Measurements from ENCODE around the gene MZF1.

The MZF1 gene

DNA sequence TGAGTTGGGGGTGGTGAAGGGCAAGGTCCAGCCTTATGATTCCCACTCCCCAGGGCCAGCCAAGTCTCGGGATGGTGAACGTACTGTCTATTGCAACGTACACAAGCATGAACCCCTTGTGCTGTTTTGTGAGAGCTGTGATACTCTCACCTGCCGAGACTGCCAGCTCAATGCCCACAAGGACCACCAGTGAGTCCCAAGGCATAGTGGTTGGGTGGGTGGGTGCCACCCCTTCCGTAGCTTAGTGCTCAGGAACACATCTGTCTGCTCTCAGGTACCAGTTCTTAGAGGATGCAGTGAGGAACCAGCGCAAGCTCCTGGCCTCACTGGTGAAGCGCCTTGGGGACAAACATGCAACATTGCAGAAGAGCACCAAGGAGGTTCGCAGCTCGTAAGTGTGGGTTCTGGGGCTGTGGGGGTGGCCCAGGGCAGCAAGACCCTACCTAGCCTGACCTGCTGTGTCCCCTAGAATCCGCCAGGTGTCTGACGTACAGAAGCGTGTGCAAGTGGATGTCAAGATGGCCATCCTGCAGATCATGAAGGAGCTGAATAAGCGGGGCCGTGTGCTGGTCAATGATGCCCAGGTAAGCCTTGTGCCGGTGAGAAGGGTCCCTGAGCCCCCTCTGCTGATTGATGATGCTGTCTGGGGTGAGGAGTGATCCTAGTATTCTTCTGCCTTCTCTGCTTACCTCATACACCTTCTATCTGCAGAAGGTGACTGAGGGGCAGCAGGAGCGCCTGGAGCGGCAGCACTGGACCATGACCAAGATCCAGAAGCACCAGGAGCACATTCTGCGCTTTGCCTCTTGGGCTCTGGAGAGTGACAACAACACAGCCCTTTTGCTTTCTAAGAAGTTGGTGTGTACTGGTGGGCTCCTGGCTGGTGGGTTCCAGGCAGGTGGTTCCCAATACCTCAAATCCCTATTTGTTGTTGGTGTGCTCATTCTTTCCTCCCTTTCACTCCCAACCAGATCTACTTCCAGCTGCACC, 25.5 kb downstream of the MZF1 start:
- peaks cover 24% of the 10 kb centered on the region for H4K20me1 ChIP-seq (ENCODE audit: low read depth, low read length)
- no peak overlapping the region for H2AFZ ChIP-seq (ENCODE audit: low read depth, low read length, severe bottlenecking)
- no peak overlapping the region for H3K27ac ChIP-seq (ENCODE audit: low read depth, low read length)
- peaks cover 40% of the 10 kb centered on the region for H3K79me2 ChIP-seq (ENCODE audit: insufficient read depth, low read length)
- H3K4me3 ChIP-seq (ENCODE audit: insufficient read depth, low read length, poor library complexity, severe bottlenecking) = no peak overlapping the region
- peaks cover 23% of the 10 kb centered on the region for H3F3A ChIP-seq (ENCODE audit: insufficient read depth)
- no peaks in the 10 kb centered on the region for H3K9me3 ChIP-seq (ENCODE audit: insufficient read depth, low read length)
- H3K27me3 ChIP-seq (ENCODE audit: low read length) = no peaks in the 10 kb centered on the region
- no peak overlapping the region for H3K9ac ChIP-seq (ENCODE audit: low read length)
- no peak overlapping the region for H3K4me2 ChIP-seq (ENCODE audit: low read depth, low read length, poor library complexity, severe bottlenecking)
- no peak for TF ChIP-seq EZH2phosphoT487 (conservative IDR thresholded peaks at IDR 0.05; ENCODE audit: low read length)
- TF ChIP-seq, protein P1, sequence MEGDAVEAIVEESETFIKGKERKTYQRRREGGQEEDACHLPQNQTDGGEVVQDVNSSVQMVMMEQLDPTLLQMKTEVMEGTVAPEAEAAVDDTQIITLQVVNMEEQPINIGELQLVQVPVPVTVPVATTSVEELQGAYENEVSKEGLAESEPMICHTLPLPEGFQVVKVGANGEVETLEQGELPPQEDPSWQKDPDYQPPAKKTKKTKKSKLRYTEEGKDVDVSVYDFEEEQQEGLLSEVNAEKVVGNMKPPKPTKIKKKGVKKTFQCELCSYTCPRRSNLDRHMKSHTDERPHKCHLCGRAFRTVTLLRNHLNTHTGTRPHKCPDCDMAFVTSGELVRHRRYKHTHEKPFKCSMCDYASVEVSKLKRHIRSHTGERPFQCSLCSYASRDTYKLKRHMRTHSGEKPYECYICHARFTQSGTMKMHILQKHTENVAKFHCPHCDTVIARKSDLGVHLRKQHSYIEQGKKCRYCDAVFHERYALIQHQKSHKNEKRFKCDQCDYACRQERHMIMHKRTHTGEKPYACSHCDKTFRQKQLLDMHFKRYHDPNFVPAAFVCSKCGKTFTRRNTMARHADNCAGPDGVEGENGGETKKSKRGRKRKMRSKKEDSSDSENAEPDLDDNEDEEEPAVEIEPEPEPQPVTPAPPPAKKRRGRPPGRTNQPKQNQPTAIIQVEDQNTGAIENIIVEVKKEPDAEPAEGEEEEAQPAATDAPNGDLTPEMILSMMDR (IDR thresholded peaks at IDR 0.05; ENCODE audit: insufficient read depth, low read length, poor library complexity, severe bottlenecking) = no peak
- no peaks in the 10 kb centered on the region for H3K9me2 ChIP-seq (replicated peaks; ENCODE audit: insufficient read depth, low read length)
- H3K36me3 ChIP-seq (ENCODE audit: low read length) = peaks cover 17% of the 10 kb centered on the region

DNA sequence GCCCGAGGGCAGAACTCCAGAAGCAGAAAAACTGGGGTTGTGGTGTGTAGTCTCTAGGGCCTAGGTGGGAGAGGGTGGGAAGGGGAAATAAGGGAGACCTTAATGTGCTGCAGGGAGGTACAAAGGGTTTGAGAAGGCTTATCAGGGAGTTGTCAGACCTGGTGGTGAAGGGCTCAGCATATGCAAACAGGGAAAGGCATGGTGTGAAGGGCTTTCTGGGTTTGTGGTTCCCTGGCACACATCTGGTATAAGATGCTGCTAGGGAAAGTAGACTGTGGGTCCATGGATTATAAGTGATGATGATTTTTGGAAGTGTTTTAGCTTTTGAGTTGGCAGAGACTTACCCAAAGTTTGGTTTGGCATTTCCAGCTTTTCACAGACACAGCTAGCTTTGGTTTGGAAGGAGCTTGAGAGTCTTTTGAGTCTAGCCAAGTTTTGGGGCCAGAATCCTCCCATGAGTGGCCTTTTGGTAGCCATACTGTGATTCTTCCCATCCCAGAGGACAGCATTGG, 27.1 kb downstream of the MZF1 start:
- H2AFZ ChIP-seq (ENCODE audit: low read depth, low read length, severe bottlenecking) = no peak overlapping the region
- H3K79me2 ChIP-seq (ENCODE audit: insufficient read depth, low read length) = peaks cover 40% of the 10 kb centered on the region
- no peaks in the 10 kb centered on the region for H3K9me3 ChIP-seq (ENCODE audit: insufficient read depth, low read length)
- peaks cover 24% of the 10 kb centered on the region for H4K20me1 ChIP-seq (ENCODE audit: low read depth, low read length)
- H3K36me3 ChIP-seq (ENCODE audit: low read length) = peaks cover 17% of the 10 kb centered on the region
- peak overlapping the region; percentile 77 for H3K4me2 ChIP-seq (ENCODE audit: low read depth, low read length, poor library complexity, severe bottlenecking)
- H3K9ac ChIP-seq (ENCODE audit: low read length) = peak overlapping the region; percentile 98
- TF ChIP-seq, protein P1 (IDR thresholded peaks at IDR 0.05; ENCODE audit: insufficient read depth, low read length, poor library complexity, severe bottlenecking) = no peak
- no peak for TF ChIP-seq EZH2phosphoT487 (conservative IDR thresholded peaks at IDR 0.05; ENCODE audit: low read length)
- no peaks in the 10 kb centered on the region for H3K27me3 ChIP-seq (ENCODE audit: low read length)
- peaks cover 10% of the 10 kb centered on the region for H3F3A ChIP-seq (ENCODE audit: insufficient read depth)
- 0 out of 2 replicates have a peak overlapping the region, but pooled peaks have one; percentile 82 for H3K27ac ChIP-seq (ENCODE audit: low read depth, low read length)
- H3K9me2 ChIP-seq (replicated peaks; ENCODE audit: insufficient read depth, low read length) = no peaks in the 10 kb centered on the region
- H3K4me3 ChIP-seq (ENCODE audit: insufficient read depth, low read length, poor library complexity, severe bottlenecking) = peak overlapping the region; percentile 100

- peaks cover 40% of the 10 kb centered on the region for H3K79me2 ChIP-seq (ENCODE audit: insufficient read depth, low read length)
- TF ChIP-seq, protein P1 (IDR thresholded peaks at IDR 0.05; ENCODE audit: insufficient read depth, low read length, poor library complexity, severe bottlenecking) = no peak
- no peak for TF ChIP-seq EZH2phosphoT487 (conservative IDR thresholded peaks at IDR 0.05; ENCODE audit: low read length)
- H4K20me1 ChIP-seq (ENCODE audit: low read depth, low read length) = peaks cover 24% of the 10 kb centered on the region
- H3K27me3 ChIP-seq (ENCODE audit: low read length) = no peaks in the 10 kb centered on the region
- H3K4me3 ChIP-seq (ENCODE audit: insufficient read depth, low read length, poor library complexity, severe bottlenecking) = peak overlapping the region; percentile 100
- peak overlapping the region; percentile 77 for H3K4me2 ChIP-seq (ENCODE audit: low read depth, low read length, poor library complexity, severe bottlenecking)
- peak overlapping the region; percentile 82 for H3K27ac ChIP-seq (ENCODE audit: low read depth, low read length)
- H3F3A ChIP-seq (ENCODE audit: insufficient read depth) = 0 out of 2 replicates have a peak, but pooled peaks cover 8% of the 10 kb centered on the region
- H3K9me3 ChIP-seq (ENCODE audit: insufficient read depth, low read length) = no peaks in the 10 kb centered on the region
- no peak overlapping the region for H2AFZ ChIP-seq (ENCODE audit: low read depth, low read length, severe bottlenecking)
- H3K9ac ChIP-seq (ENCODE audit: low read length) = peak overlapping the region; percentile 98
- no peaks in the 10 kb centered on the region for H3K9me2 ChIP-seq (replicated peaks; ENCODE audit: insufficient read depth, low read length)
- H3K36me3 ChIP-seq (ENCODE audit: low read length) = peaks cover 17% of the 10 kb centered on the region
Measured at GRCh38 chr19:58545286-58546018, 27.7 kb downstream of the MZF1 start.
